C1 segment of cervical spinal cord (tissue), 14 donors: Measurements from ENCODE around the gene AGAP1.
A peak's percentile ranks its signal among the peaks of the same experiment; 100 is the strongest.
"Not testable (repeated sequence)": the region's sequence is repeated elsewhere in the genome, so short reads cannot be mapped to it uniquely, and the experiment has no call there.

ENCODE experiments used
- DNase-seq, 14 donors: peaks; one replicate each; lab custom pipeline; 2025; lab: John Stamatoyannopoulos, UW

The AGAP1 gene

GRCh38 chr2:235588750-235589149 lies 94.9 kb downstream of the AGAP1 start:
- DNase-seq: no peak

GRCh38 chr2:235591231-235591730 lies 97.4 kb downstream of the AGAP1 start:
- no peak for DNase-seq

GRCh38 chr2:235591921-235592320 lies 98.1 kb downstream of the AGAP1 start:
- DNase-seq: peak in 1 of 14 donors; percentile 69

GRCh38 chr2:235592430-235592829 lies 98.6 kb downstream of the AGAP1 start:
- DNase-seq: no peak

- no peak for DNase-seq
Measured at GRCh38 chr2:235592836-235593235, 99.0 kb downstream of the AGAP1 start.

- DNase-seq: peak in 1 of 14 donors; percentile 44
Measured at GRCh38 chr2:235594041-235594440, 100.2 kb downstream of the AGAP1 start.

GRCh38 chr2:235594964-235595363 lies 101.1 kb downstream of the AGAP1 start:
- DNase-seq: no peak

- peak in 9 of 14 donors; percentile 11 to 74 (median 56) for DNase-seq
Measured at GRCh38 chr2:235595422-235596010, 101.7 kb downstream of the AGAP1 start.

- DNase-seq: no peak
Measured at GRCh38 chr2:235596272-235596671, 102.4 kb downstream of the AGAP1 start.

- DNase-seq: no peak
Measured at GRCh38 chr2:235597081-235597615, 103.3 kb downstream of the AGAP1 start.

- DNase-seq: no peak
Measured at GRCh38 chr2:235598026-235598425, 104.2 kb downstream of the AGAP1 start.

- DNase-seq: no peak
Measured at GRCh38 chr2:235598532-235599531, 105.0 kb downstream of the AGAP1 start.

GRCh38 chr2:235599596-235600338 lies 105.9 kb downstream of the AGAP1 start:
- DNase-seq: no peak

GRCh38 chr2:235600406-235600805 lies 106.6 kb downstream of the AGAP1 start:
- DNase-seq: no peak

GRCh38 chr2:235600926-235601325 lies 107.1 kb downstream of the AGAP1 start:
- no peak for DNase-seq

- no peak for DNase-seq
Measured at GRCh38 chr2:235601960-235602704, 108.3 kb downstream of the AGAP1 start.

- DNase-seq: not testable (repeated sequence)
Measured at GRCh38 chr2:235602971-235603370, 109.1 kb downstream of the AGAP1 start.

- DNase-seq: no peak
Measured at GRCh38 chr2:235603659-235604058, 109.8 kb downstream of the AGAP1 start.

- DNase-seq: peak in 10 of 14 donors; percentile 31 to 78 (median 56)
Measured at GRCh38 chr2:235605312-235606003, 111.6 kb downstream of the AGAP1 start.
